Osteoblast (primary cell): ENCODE data around the gene ARHGAP10. TPM values are rescaled to one million over a fixed set of nuclear protein-coding genes. Genes with fewer than 3 reads are reported as not detected.
A peak's percentile ranks its signal among the peaks of the same experiment; 100 is the strongest.

ENCODE experiments used
- DNase-seq: peaks from one replicate; pipeline ENCODE4 v3.0.0; 2011; ENCODE audit warnings: low spot score, mixed read lengths; ENCODE audit not compliant: insufficient read length; ENCODE audit errors: missing footprints
- H2AFZ ChIP-seq: 2 replicates; pipeline ENCODE4 v1.6.0; 2011; ENCODE audit warnings: mild to moderate bottlenecking, low read length
- H3K27ac ChIP-seq: 2 replicates; pipeline ENCODE4 v1.5.1; 2011; ENCODE audit warnings: mild to moderate bottlenecking, low read depth, low read length, moderate library complexity
- H3K27me3 ChIP-seq: 2 replicates; pipeline ENCODE4 v1.6.0; 2012; ENCODE audit warnings: mild to moderate bottlenecking, control low read depth, inconsistent platforms, low read length, moderate library complexity; ENCODE audit not compliant: insufficient read depth
- H3K36me3 ChIP-seq: 2 replicates; pipeline ENCODE4 v1.5.1; 2011; ENCODE audit warnings: mild to moderate bottlenecking, low read length, control low read depth, moderate library complexity; ENCODE audit not compliant: insufficient read depth
- H3K4me1 ChIP-seq: 2 replicates; pipeline ENCODE4 v1.5.1; 2011; ENCODE audit warnings: mild to moderate bottlenecking, low read length, control low read depth, moderate library complexity; ENCODE audit not compliant: insufficient read depth
- H3K4me2 ChIP-seq: 2 replicates; pipeline ENCODE4 v1.6.0; 2011; ENCODE audit warnings: mild to moderate bottlenecking, low read length; ENCODE audit not compliant: insufficient read depth
- H3K4me3 ChIP-seq: fragments of 200-600 bp; sonication (generic); 3 replicates; pipeline ENCODE4 v1.5.1; 2012; ENCODE audit warnings: mild to moderate bottlenecking, low read length, inconsistent platforms; ENCODE audit not compliant: insufficient read depth
- H3K79me2 ChIP-seq: 2 replicates; pipeline ENCODE4 v1.6.0; 2012; ENCODE audit warnings: mild to moderate bottlenecking, low read length, control low read depth, inconsistent platforms; ENCODE audit not compliant: insufficient read depth
- H3K9me3 ChIP-seq: 2 replicates; pipeline ENCODE4 v1.5.1; 2011; ENCODE audit warnings: low read depth, low read length, control low read depth
- H4K20me1 ChIP-seq: 2 replicates; pipeline ENCODE4 v1.6.0; 2012; ENCODE audit warnings: mild to moderate bottlenecking, low read length, control low read depth; ENCODE audit not compliant: insufficient read depth
- total RNA-seq: library from RNA; depleted of rRNA; stranded (reverse); fragments of >200 nt; gene quantifications from 2 replicates; pipeline ENCODE4 v1.2.3, GENCODE V29; 2012
- TF ChIP-seq, protein P1 (sequence below): IDR thresholded peaks from 2 replicates; pipeline ENCODE4 v1.5.1; 2011; ENCODE audit warnings: mild to moderate bottlenecking, low read depth, low read length, moderate library complexity; ENCODE audit errors: extremely low read depth

ARHGAP10 gene
- total RNA-seq, 1 donor, result 31.5 TPM

DNA sequence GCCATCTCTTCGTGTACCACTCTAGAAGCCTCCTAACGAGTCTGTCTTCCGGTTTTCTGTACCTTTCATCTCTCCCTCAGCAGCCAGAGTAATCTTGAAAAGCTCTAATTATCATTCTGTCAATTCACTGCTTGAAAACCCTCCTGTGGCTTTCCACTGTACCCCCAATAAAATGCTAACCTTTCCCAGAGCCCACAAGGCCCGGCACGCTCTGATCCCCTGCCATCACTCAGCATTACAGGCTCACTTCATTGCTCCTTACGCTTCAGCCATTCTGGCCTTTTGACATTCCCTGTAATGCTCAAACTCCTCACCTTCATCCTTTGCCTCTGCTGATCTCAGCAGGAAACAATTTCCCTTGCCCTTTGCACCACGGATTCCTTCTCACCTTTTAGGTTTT, 112.9 kb downstream of the ARHGAP10 start:
- H2AFZ ChIP-seq, result no peak overlapping the region
- TF ChIP-seq, protein P1, sequence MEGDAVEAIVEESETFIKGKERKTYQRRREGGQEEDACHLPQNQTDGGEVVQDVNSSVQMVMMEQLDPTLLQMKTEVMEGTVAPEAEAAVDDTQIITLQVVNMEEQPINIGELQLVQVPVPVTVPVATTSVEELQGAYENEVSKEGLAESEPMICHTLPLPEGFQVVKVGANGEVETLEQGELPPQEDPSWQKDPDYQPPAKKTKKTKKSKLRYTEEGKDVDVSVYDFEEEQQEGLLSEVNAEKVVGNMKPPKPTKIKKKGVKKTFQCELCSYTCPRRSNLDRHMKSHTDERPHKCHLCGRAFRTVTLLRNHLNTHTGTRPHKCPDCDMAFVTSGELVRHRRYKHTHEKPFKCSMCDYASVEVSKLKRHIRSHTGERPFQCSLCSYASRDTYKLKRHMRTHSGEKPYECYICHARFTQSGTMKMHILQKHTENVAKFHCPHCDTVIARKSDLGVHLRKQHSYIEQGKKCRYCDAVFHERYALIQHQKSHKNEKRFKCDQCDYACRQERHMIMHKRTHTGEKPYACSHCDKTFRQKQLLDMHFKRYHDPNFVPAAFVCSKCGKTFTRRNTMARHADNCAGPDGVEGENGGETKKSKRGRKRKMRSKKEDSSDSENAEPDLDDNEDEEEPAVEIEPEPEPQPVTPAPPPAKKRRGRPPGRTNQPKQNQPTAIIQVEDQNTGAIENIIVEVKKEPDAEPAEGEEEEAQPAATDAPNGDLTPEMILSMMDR, result no peak
- no peaks in the 10 kb centered on the region for H3K9me3 ChIP-seq
- peaks cover 12% of the 10 kb centered on the region for H3K79me2 ChIP-seq
- DNase-seq, result no peak
- no peaks in the 10 kb centered on the region for H3K36me3 ChIP-seq
- H3K4me1 ChIP-seq, result peaks cover 16% of the 10 kb centered on the region
- H4K20me1 ChIP-seq, result no peaks in the 10 kb centered on the region
- H3K27me3 ChIP-seq, result no peaks in the 10 kb centered on the region
- no peak overlapping the region for H3K4me2 ChIP-seq
- no peak overlapping the region for H3K4me3 ChIP-seq
- no peak overlapping the region for H3K27ac ChIP-seq

DNA sequence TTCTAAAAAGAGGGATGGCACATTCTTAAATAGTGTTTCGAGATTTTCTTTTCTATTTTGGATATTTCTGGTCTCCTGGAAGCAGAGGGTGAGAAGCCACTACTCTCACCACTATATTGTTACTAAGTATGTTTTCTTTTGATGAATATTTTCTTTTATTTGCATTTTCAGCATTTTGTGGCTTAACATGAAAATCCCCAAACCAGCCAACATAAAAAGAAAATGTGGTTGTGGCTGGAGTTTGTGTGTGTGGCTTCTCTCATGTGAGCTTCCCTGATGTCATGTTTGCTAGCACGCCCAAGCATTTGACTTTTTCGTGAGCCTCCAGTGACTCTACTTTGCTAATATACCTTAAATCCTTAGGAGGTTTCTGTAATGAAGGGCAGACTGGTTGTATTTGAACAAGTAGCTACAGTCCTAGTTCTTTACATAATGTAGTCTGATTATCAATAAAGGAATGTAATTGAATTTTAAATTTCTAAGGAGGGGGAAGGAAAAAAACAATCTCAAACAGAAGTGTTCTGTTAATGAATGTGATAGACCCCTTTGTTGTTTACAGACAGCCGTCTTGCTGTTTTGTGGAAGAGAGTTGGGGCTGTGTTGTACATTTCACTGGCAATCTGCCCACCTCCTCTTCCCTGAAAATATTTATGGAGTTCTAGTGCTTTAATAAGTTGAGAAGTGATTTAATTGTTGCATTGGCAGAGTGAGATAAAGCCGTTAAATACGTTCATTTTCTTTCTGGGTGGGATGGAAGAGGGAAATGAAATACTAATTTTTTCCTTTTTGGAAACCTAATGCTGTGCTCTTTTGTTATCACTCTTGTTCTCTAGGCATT, 114.6 kb downstream of the ARHGAP10 start:
- TF ChIP-seq, protein P1, result no peak
- Histone ChIP-seq H3K4me2 (no peak overlapping the region), H2AFZ (no peak overlapping the region), H3K4me3 (no peak overlapping the region), H3K27ac (no peak overlapping the region), H4K20me1 (no peaks in the 10 kb centered on the region), H3K36me3 (no peaks in the 10 kb centered on the region), H3K79me2 (peaks cover 12% of the 10 kb centered on the region), H3K27me3 (no peaks in the 10 kb centered on the region), H3K9me3 (no peaks in the 10 kb centered on the region), H3K4me1 (peaks cover 16% of the 10 kb centered on the region)
- DNase-seq, result no peak

DNA sequence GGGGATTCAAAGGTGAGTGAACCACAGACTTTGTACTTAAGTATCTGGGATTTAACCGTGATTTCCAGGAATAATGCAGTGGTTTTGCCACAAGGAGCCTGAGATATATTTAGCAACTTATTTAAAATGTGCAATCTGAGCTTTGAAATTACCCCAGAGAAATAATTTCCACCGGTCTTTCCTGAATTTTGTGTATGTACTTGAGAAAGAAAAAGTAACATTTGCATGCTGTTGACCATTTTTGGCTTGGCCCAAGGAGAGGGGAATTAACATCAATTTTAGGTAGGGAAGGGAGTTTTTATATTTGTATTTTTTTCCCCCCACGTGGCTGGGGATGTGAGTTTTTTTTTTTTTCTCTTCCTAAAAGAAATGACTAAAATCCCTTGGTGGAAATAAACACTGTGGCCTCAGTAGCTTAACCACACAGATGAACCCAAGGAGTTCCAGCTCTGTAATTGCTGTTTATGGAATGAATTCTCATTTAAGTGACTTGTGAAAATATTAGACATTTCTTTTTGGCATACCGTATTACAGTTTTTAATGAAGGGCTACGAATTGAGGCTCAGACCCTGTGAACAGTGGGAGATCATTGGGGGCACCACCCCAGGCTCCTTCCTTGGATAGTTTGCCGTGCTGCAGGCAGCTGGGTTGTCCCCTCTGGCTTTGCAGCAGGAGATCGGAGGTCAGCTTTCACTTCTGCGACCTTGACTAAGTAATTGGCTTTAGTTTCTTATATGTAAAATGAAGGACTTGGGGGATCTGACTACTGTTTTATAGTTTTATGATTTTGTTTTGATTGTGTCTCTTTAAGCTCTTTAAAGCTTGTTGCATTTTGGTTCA, 116.1 kb downstream of the ARHGAP10 start:
- no peaks in the 10 kb centered on the region for H3K9me3 ChIP-seq
- no peak overlapping the region for H3K4me3 ChIP-seq
- H3K27ac ChIP-seq, result no peak overlapping the region
- DNase-seq, result no peak
- H3K36me3 ChIP-seq, result no peaks in the 10 kb centered on the region
- no peaks in the 10 kb centered on the region for H4K20me1 ChIP-seq
- H2AFZ ChIP-seq, result no peak overlapping the region
- H3K4me1 ChIP-seq, result peaks cover 9% of the 10 kb centered on the region
- TF ChIP-seq, protein P1, result no peak
- H3K4me2 ChIP-seq, result peak overlapping the region; percentile 62
- H3K79me2 ChIP-seq, result peaks cover 12% of the 10 kb centered on the region
- no peaks in the 10 kb centered on the region for H3K27me3 ChIP-seq

DNA sequence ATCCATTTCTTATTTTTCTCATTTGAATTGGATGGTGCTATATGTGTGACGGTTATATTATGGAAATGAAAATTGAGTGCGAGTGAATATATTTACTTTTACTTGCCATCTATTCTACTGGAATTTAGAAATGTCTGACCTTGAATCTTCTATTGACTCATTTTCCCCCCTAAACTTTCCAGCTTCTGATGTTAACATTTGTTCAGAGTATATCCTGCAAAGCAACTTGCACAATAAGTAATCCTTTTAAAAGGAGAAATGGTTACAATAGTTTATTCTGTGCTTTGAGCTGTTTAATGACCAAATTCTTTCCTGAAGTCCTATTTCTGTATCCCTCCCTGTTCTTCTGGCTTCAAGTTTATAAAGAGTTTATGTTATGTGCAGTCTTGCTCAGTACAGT, 116.7 kb downstream of the ARHGAP10 start:
- Histone ChIP-seq H3K9me3 (no peaks in the 10 kb centered on the region), H3K4me2 (peak overlapping the region; percentile 62), H3K27me3 (no peaks in the 10 kb centered on the region), H3K79me2 (peaks cover 12% of the 10 kb centered on the region), H4K20me1 (no peaks in the 10 kb centered on the region), H3K4me1 (peaks cover 8% of the 10 kb centered on the region), H3K36me3 (no peaks in the 10 kb centered on the region), H2AFZ (no peak overlapping the region), H3K4me3 (no peak overlapping the region), H3K27ac (no peak overlapping the region)
- DNase-seq, result no peak
- TF ChIP-seq, protein P1, result no peak
